Tibial nerve (tissue), 4 donors: Measurements from ENCODE around the gene C12orf56.

Experiments
- EP300 ChIP-seq, 2 donors: sonication (generic); formaldehyde crosslinking; IDR thresholded peaks; one replicate each; pipeline ENCODE4 v1.6.1; 2017; ENCODE audit warnings: antibody characterized with exemption in 2 of 2, mild to moderate bottlenecking in 1 of 2
- TF ChIP-seq, protein P1 (sequence below), 5 experiments: fragments of 200-600 bp in 3 of 5; fragments of 450-650 bp in 2 of 5; sonication (generic) in 3 of 5; IDR thresholded peaks; one replicate each; pipeline ENCODE4 v1.5.1; 2016 to 2019; ENCODE audit warnings: antibody characterized with exemption in 5 of 5, mild to moderate bottlenecking in 3 of 5, moderate library complexity in 2 of 5

DNA sequence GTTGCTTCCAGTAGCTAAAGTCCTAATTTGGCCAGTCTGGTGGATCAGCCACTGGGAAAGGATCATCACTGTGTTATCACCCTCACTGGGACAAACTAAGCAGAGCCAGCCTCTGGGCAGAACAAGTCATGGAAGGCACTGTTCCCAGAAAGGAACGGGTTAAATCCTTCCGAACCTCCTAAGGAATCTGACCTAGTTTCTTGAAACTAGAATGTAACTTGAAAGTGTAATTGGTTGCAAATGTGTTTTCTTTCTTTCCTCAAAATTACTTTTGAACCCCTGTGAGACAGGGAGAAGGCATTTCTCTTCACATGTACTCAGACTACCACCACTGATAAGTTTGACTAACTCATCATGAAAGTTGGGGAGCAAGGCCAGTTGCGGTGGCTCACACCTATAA is 149.8 kb downstream of the C12orf56 start:
- TF ChIP-seq, protein P1, sequence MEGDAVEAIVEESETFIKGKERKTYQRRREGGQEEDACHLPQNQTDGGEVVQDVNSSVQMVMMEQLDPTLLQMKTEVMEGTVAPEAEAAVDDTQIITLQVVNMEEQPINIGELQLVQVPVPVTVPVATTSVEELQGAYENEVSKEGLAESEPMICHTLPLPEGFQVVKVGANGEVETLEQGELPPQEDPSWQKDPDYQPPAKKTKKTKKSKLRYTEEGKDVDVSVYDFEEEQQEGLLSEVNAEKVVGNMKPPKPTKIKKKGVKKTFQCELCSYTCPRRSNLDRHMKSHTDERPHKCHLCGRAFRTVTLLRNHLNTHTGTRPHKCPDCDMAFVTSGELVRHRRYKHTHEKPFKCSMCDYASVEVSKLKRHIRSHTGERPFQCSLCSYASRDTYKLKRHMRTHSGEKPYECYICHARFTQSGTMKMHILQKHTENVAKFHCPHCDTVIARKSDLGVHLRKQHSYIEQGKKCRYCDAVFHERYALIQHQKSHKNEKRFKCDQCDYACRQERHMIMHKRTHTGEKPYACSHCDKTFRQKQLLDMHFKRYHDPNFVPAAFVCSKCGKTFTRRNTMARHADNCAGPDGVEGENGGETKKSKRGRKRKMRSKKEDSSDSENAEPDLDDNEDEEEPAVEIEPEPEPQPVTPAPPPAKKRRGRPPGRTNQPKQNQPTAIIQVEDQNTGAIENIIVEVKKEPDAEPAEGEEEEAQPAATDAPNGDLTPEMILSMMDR (IDR thresholded peaks at IDR 0.05): no peak
- TF ChIP-seq EP300 (IDR thresholded peaks at IDR 0.05): no peak
